BJ (cell line): ENCODE measurements around the gene SDK1. TPM values are rescaled to one million over a fixed set of nuclear protein-coding genes. Genes with fewer than 3 reads are reported as not detected.

Source experiments
- CTCF ChIA-PET: fragments of 350-600 bp; formaldehyde crosslinking; extraction: SDS; loops from one replicate; lab custom pipeline; 2021; ENCODE audit warnings: antibody characterized with exemption, inconsistent platforms; lab: Yijun Ruan, JAX
- POLR2A ChIA-PET: fragments of 300-600 bp; sonication (Branson Sonifier 250); formaldehyde crosslinking; extraction: SDS; loops from one replicate; lab custom pipeline; 2021; ENCODE audit warnings: antibody characterized with exemption; lab: Charles Lee
- DNase-seq: peaks from one replicate; pipeline ENCODE4 v3.0.0-alpha.2; 2011; ENCODE audit warnings: low read depth
- H3K27me3 ChIP-seq: 2 replicates; pipeline ENCODE4 v1.6.0; 2011; ENCODE audit warnings: low read length; ENCODE audit not compliant: control insufficient read depth, insufficient read depth
- H3K36me3 ChIP-seq: 2 replicates; pipeline ENCODE4 v1.5.1; 2011; ENCODE audit warnings: low read length; ENCODE audit not compliant: control insufficient read depth, insufficient read depth
- H3K4me3 ChIP-seq: 2 replicates; pipeline ENCODE4 v1.5.1; 2011; ENCODE audit warnings: low read depth, mild to moderate bottlenecking, control low read depth, low read length
- CTCF ChIP-seq: IDR thresholded peaks from 2 replicates; pipeline ENCODE4 v1.5.1; 2011; ENCODE audit warnings: low read depth, mild to moderate bottlenecking, control low read depth, inconsistent platforms, low read length, moderate library complexity; ENCODE audit not compliant: insufficient read depth
- polyA plus RNA-seq: library from polyadenylated mRNA; depleted of rRNA; stranded (reverse); fragments of >200 nt; gene quantifications from 2 replicates; pipeline ENCODE4 v1.2.3, GENCODE V29; 2011

Gene SDK1
- polyA plus RNA-seq, 1 experiment = 0.01 TPM

- DNase-seq = no peak
- Histone ChIP-seq H3K36me3 (no peaks in the 10 kb centered on the region), H3K27me3 (no peaks in the 10 kb centered on the region), H3K4me3 (no peak overlapping the region)
- ChIA-PET CTCF (no interaction called here), POLR2A (no interaction called here)
- TF ChIP-seq CTCF = no peak
Observed at GRCh38 chr7:4208086-4208485, 907.0 kb downstream of the SDK1 start.

- TF ChIP-seq CTCF = no peak
- H3K27me3 ChIP-seq = no peaks in the 10 kb centered on the region
- ChIA-PET POLR2A (no interaction called here), CTCF (no interaction called here)
- H3K4me3 ChIP-seq = no peak overlapping the region
- DNase-seq = no peak
- H3K36me3 ChIP-seq = no peaks in the 10 kb centered on the region
Observed at GRCh38 chr7:4208586-4208985, 907.5 kb downstream of the SDK1 start.

GRCh38 chr7:4209126-4209525, 908.1 kb downstream of the SDK1 start:
- no peak overlapping the region for H3K4me3 ChIP-seq
- H3K27me3 ChIP-seq = no peaks in the 10 kb centered on the region
- DNase-seq = no peak
- POLR2A ChIA-PET = no interaction called here
- no peak for TF ChIP-seq CTCF
- CTCF ChIA-PET = no interaction called here
- H3K36me3 ChIP-seq = no peaks in the 10 kb centered on the region

GRCh38 chr7:4209966-4210365, 908.9 kb downstream of the SDK1 start:
- POLR2A ChIA-PET = no interaction called here
- no peak for TF ChIP-seq CTCF
- H3K36me3 ChIP-seq = no peaks in the 10 kb centered on the region
- no peak overlapping the region for H3K4me3 ChIP-seq
- CTCF ChIA-PET = no interaction called here
- no peaks in the 10 kb centered on the region for H3K27me3 ChIP-seq
- DNase-seq = no peak

GRCh38 chr7:4210821-4211220, 909.8 kb downstream of the SDK1 start:
- Histone ChIP-seq H3K27me3 (no peaks in the 10 kb centered on the region), H3K36me3 (no peaks in the 10 kb centered on the region), H3K4me3 (no peak overlapping the region)
- TF ChIP-seq CTCF = no peak
- CTCF ChIA-PET = no interaction called here
- POLR2A ChIA-PET = no interaction called here
- DNase-seq = no peak
